GM12892 (cell line): Measurements from ENCODE around the gene SLC8A1.

Experiments
- POLR2A ChIP-seq: IDR thresholded peaks from 2 replicates; pipeline ENCODE4 v1.6.1; 2011; ENCODE audit warnings: low read depth, low read length, control low read depth
- POLR2AphosphoS5 ChIP-seq: IDR thresholded peaks from 2 replicates; pipeline ENCODE4 v1.6.1; 2011; ENCODE audit warnings: low read depth, low read length, control low read depth
- TAF1 ChIP-seq: IDR thresholded peaks from 2 replicates; pipeline ENCODE4 v1.6.1; 2011; ENCODE audit warnings: low read depth, mild to moderate bottlenecking, control low read depth, low read length, borderline replicate concordance

GRCh38 chr2:40355451-40355850 lies 96.4 kb downstream of the SLC8A1 start:
- TF ChIP-seq TAF1 (no peak), POLR2A (no peak), POLR2AphosphoS5 (no peak)
